Choroid plexus epithelial cell (primary cell): ENCODE results near the gene PEX11B.
"Not testable (repeated sequence)": the region's sequence is repeated elsewhere in the genome, so short reads cannot be mapped to it uniquely, and the experiment has no call there.

Source experiments
- DNase-seq: peaks from one replicate; pipeline ENCODE4 v3.0.0-alpha.2; 2010; ENCODE audit warnings: low read depth
- H3K4me3 ChIP-seq: 2 replicates; pipeline ENCODE4 v1.5.1; 2011; ENCODE audit warnings: low read depth, mild to moderate bottlenecking, control low read depth, low read length, moderate library complexity
- CTCF ChIP-seq: conservative IDR thresholded peaks from 2 replicates; pipeline ENCODE4 v1.5.1; 2011; ENCODE audit warnings: low read depth, mild to moderate bottlenecking, control low read depth, inconsistent platforms, low read length, moderate library complexity

PEX11B gene

GRCh38 chr1:145937436-145937835 is 18.9 kb upstream of the PEX11B start:
- no peak overlapping the region for H3K4me3 ChIP-seq
- no peak for DNase-seq
- no peak for TF ChIP-seq CTCF

- peak; percentile 31 for DNase-seq
- TF ChIP-seq CTCF = no peak
- H3K4me3 ChIP-seq = no peak overlapping the region
Measured at GRCh38 chr1:145936247-145936646, 17.7 kb upstream of the PEX11B start.

GRCh38 chr1:145935708-145936107 is 17.2 kb upstream of the PEX11B start:
- no peak overlapping the region for H3K4me3 ChIP-seq
- no peak for TF ChIP-seq CTCF
- DNase-seq = no peak

GRCh38 chr1:145932522-145933009 is 14.0 kb upstream of the PEX11B start:
- DNase-seq, H3K4me3 ChIP-seq: not testable (repeated sequence)

- DNase-seq = no peak
- peak overlapping the region; percentile 85 for H3K4me3 ChIP-seq
- no peak for TF ChIP-seq CTCF
Measured at GRCh38 chr1:145927916-145928643, 9.6 kb upstream of the PEX11B start.

- peak; percentile 99 for DNase-seq
- TF ChIP-seq CTCF = peak; percentile 74
- peak within 1 kb of the TSS; percentile 85 for H3K4me3 ChIP-seq
Measured at GRCh38 chr1:145927063-145927886, 8.8 kb upstream of the PEX11B start, which contains the start of gene RBM8A. Gene RBM8A (minus strand): TSS chr1:145927484. CDS start chr1:145927426, 58 bp downstream.

- H3K4me3 ChIP-seq = peak overlapping the region; percentile 85
- TF ChIP-seq CTCF = no peak
- no peak for DNase-seq
Measured at GRCh38 chr1:145926686-145927062, 8.2 kb upstream of the PEX11B start.
